Measurements from ENCODE around the gene GPC3.

GPC3 gene

GRCh38 chrX:133921086-133921485 is 64.3 kb downstream of the GPC3 start:
- TF ChIP-seq ZFX (IDR thresholded peaks at IDR 0.05; ENCODE audit: borderline replicate concordance) (no peak), CTCF (IDR thresholded peaks at IDR 0.05) (no peak)

GRCh38 chrX:133918361-133918771 is 67.0 kb downstream of the GPC3 start:
- TF ChIP-seq CTCF (IDR thresholded peaks at IDR 0.05) = no peak
- TF ChIP-seq ZFX (IDR thresholded peaks at IDR 0.05; ENCODE audit: borderline replicate concordance) = no peak
- no peak overlapping the region for H3K27ac ChIP-seq

More at GRCh38 chrX:133921086-133921485, 64.3 kb downstream of the GPC3 start:
- no peak overlapping the region for H3K27ac ChIP-seq

GRCh38 chrX:133916984-133917722 is 68.2 kb downstream of the GPC3 start:
- no peak for TF ChIP-seq CTCF (IDR thresholded peaks at IDR 0.05)
- TF ChIP-seq ZFX (IDR thresholded peaks at IDR 0.05; ENCODE audit: borderline replicate concordance) = no peak
- no peak overlapping the region for H3K27ac ChIP-seq

GRCh38 chrX:133913658-133914388 is 71.6 kb downstream of the GPC3 start:
- H3K27ac ChIP-seq = no peak overlapping the region
- TF ChIP-seq ZFX (IDR thresholded peaks at IDR 0.05; ENCODE audit: borderline replicate concordance) = no peak
- no peak for TF ChIP-seq CTCF (IDR thresholded peaks at IDR 0.05)

- TF ChIP-seq CTCF (IDR thresholded peaks at IDR 0.05) (no peak), ZFX (IDR thresholded peaks at IDR 0.05; ENCODE audit: borderline replicate concordance) (no peak)
- no peak overlapping the region for H3K27ac ChIP-seq
Observed at GRCh38 chrX:133913009-133913408, 72.4 kb downstream of the GPC3 start.

- TF ChIP-seq ZFX (IDR thresholded peaks at IDR 0.05; ENCODE audit: borderline replicate concordance) (no peak), CTCF (IDR thresholded peaks at IDR 0.05) (no peak)
- no peak overlapping the region for H3K27ac ChIP-seq
Observed at GRCh38 chrX:133911825-133912495, 73.4 kb downstream of the GPC3 start.
